Measurements from ENCODE around the gene CSF3. TPM values are rescaled to one million over a fixed set of nuclear protein-coding genes. Genes with fewer than 3 reads are reported as not detected.
A peak's percentile ranks its signal among the peaks of the same experiment; 100 is the strongest.

CSF3 gene
- total RNA-seq, 1 donor from 2014 or later, result not detected

DNA sequence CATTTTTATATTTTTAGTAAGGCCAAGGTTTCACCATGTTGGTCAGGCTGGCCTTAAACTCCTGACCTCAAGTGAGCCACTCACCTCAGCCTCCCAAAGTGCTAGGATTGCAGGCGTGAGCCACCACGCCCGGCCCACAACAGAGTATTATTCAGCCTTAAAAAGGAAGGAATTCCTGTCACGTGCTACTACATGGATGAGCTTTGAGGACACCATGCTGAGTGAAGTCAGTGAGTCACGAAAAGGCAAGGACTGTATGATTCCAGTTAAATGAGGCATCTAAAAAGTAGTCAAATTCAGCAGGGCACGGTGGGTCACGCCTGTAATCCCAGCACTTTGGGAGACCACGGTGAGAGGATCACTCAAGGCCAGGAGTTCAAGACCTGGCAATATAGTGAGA is 9.7 kb downstream of the CSF3 start:
- Mint-ChIP-seq H3K36me3 (ENCODE audit: low read depth) (peaks cover 80% of the 10 kb centered on the region), H3K4me3 (no peak overlapping the region), H3K9me3 (no peaks in the 10 kb centered on the region), H3K27me3 (no peaks in the 10 kb centered on the region), H3K4me1 (no peaks in the 10 kb centered on the region), H3K27ac (no peak overlapping the region)
- TF ChIP-seq CTCF (IDR thresholded peaks at IDR 0.05), result no peak
- no peak for ATAC-seq (ENCODE audit: low read depth)
- ChIA-PET CTCF (interaction anchor here (1.0 to 2.7 kb wide), 3 partner anchors 9 to 167 kb away, joined by 3 to 13 read pairs (median 3); partner anchors contain the start of gene CSF3), POLR2A (no interaction called here)
- intact Hi-C loops (cut with micrococcal nuclease), result no loop called here
- DNase-seq, result no peak

DNA sequence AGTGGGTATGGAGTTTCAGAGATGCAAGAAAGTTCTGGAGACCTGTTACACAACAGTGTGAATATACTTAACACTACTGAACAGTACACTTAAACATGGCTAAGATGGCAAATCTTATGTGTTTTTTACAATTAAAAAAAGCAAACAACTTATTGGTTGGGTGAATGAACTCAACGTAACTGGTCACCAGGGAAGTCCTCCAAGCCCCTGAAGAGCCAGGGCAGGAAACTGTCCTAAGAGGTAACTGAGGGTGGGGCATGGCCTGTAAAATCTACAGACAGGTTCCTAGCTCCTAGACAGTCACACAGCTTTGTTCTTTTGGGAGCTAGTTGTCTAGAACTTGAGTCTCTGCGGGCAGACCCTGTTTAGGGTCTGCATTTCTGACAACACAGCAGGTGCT is 10.3 kb downstream of the CSF3 start:
- DNase-seq (no peak), ATAC-seq (ENCODE audit: low read depth) (no peak)
- no peak overlapping the region for H3K27ac Mint-ChIP-seq
- CTCF ChIA-PET, result interaction anchor here (1.0 to 2.7 kb wide), 6 partner anchors 10 to 478 kb away, joined by 3 to 13 read pairs (median 3); partner anchors contain the start of gene CSF3
- no peak overlapping the region for H3K4me3 Mint-ChIP-seq
- POLR2A ChIA-PET, result interaction anchor here (0.6 kb wide), 1 partner anchor 66 kb away, joined by 7 read pairs; no protein-coding TSS in a partner anchor
- peaks cover 80% of the 10 kb centered on the region for H3K36me3 Mint-ChIP-seq (ENCODE audit: low read depth)
- intact Hi-C loops (cut with micrococcal nuclease), result no loop called here
- no peaks in the 10 kb centered on the region for H3K9me3 Mint-ChIP-seq
- no peaks in the 10 kb centered on the region for H3K27me3 Mint-ChIP-seq
- no peaks in the 10 kb centered on the region for H3K4me1 Mint-ChIP-seq
- no peak for TF ChIP-seq CTCF (IDR thresholded peaks at IDR 0.05)

GRCh38 chr17:40025991-40026815 is 11.0 kb downstream of the CSF3 start:
- Mint-ChIP-seq H3K27ac (no peak overlapping the region), H3K9me3 (no peaks in the 10 kb centered on the region), H3K27me3 (no peaks in the 10 kb centered on the region), H3K4me3 (no peak overlapping the region), H3K4me1 (no peaks in the 10 kb centered on the region), H3K36me3 (ENCODE audit: low read depth) (peaks cover 82% of the 10 kb centered on the region)
- ChIA-PET CTCF (interaction anchor here (0.8 to 2.7 kb wide), 14 partner anchors 11 to 478 kb away, joined by 3 to 13 read pairs (median 5); partner anchors contain the start of gene CSF3), POLR2A (interaction anchor here (0.6 kb wide), 1 partner anchor 66 kb away, joined by 7 read pairs; no protein-coding TSS in a partner anchor)
- DNase-seq (no peak), ATAC-seq (ENCODE audit: low read depth) (no peak)
- intact Hi-C loops (cut with micrococcal nuclease), result loop anchor here (2.0 kb wide), 1 partner anchor 477 kb away; no protein-coding TSS in a partner anchor
- TF ChIP-seq CTCF (IDR thresholded peaks at IDR 0.05), result no peak

- Mint-ChIP-seq H3K4me3 (no peak overlapping the region), H3K27me3 (no peaks in the 10 kb centered on the region), H3K27ac (no peak overlapping the region), H3K36me3 (ENCODE audit: low read depth) (peaks cover 82% of the 10 kb centered on the region), H3K9me3 (no peaks in the 10 kb centered on the region), H3K4me1 (no peaks in the 10 kb centered on the region)
- no peak for TF ChIP-seq CTCF (IDR thresholded peaks at IDR 0.05)
- POLR2A ChIA-PET, result no interaction called here
- CTCF ChIA-PET, result interaction anchor here (0.6 to 2.7 kb wide), 25 partner anchors 10 to 865 kb away, joined by 3 to 13 read pairs (median 4); partner anchors contain the start of genes CSF3 and PSMD3
- intact Hi-C loops (cut with micrococcal nuclease), result loop anchor here (1.0 to 2.0 kb wide), 4 partner anchors 14 to 478 kb away; no protein-coding TSS in a partner anchor
- peak; percentile 62 for DNase-seq
- ATAC-seq (ENCODE audit: low read depth), result peak; percentile 92
Measured at GRCh38 chr17:40026816-40027613, 11.8 kb downstream of the CSF3 start.

Data from activated B cell treated with CpG ODN at 0.5 μM for 24 hours (primary cell).